HEK293 (cell line): Measurements from ENCODE around the gene HDDC3.

ENCODE experiments used
- EGR2 ChIP-seq: fragments of 450-650 bp; formaldehyde crosslinking; IDR thresholded peaks from 2 replicates; pipeline ENCODE4 v1.5.1; 2016; ENCODE audit warnings: low read depth, missing biosample characterization, missing genetic modification characterization
- HOXD13 ChIP-seq: sonication (generic); formaldehyde crosslinking; IDR thresholded peaks from 2 replicates; pipeline ENCODE4 v1.8.0; 2022; ENCODE audit warnings: missing genetic modification reagents, borderline replicate concordance
- REPIN1 ChIP-seq: fragments of 450-650 bp; formaldehyde crosslinking; IDR thresholded peaks from 2 replicates; pipeline ENCODE4 v1.5.1; 2017; ENCODE audit warnings: missing biosample characterization, missing genetic modification characterization, low read depth
- SALL2 ChIP-seq: fragments of 450-650 bp; formaldehyde crosslinking; IDR thresholded peaks from 2 replicates; pipeline ENCODE4 v1.5.0; 2017; ENCODE audit warnings: missing biosample characterization, mild to moderate bottlenecking, missing genetic modification characterization, borderline replicate concordance
- SCRT1 ChIP-seq: fragments of 450-650 bp; formaldehyde crosslinking; IDR thresholded peaks from 2 replicates; pipeline ENCODE4 v1.5.1; 2016; ENCODE audit warnings: missing biosample characterization, missing genetic modification characterization, borderline replicate concordance
- ZBTB8A ChIP-seq: fragments of 450-650 bp; formaldehyde crosslinking; IDR thresholded peaks from 2 replicates; pipeline ENCODE4 v1.5.1; 2016; ENCODE audit warnings: missing biosample characterization, missing genetic modification characterization
- ZEB2 ChIP-seq: fragments of 450-650 bp; formaldehyde crosslinking; IDR thresholded peaks from 2 replicates; pipeline ENCODE4 v1.5.1; 2016; ENCODE audit warnings: missing biosample characterization, missing genetic modification characterization
- ZNF148 ChIP-seq: fragments of 450-650 bp; formaldehyde crosslinking; IDR thresholded peaks from 2 replicates; pipeline ENCODE4 v1.5.0; 2017; ENCODE audit warnings: missing biosample characterization, missing genetic modification characterization, borderline replicate concordance
- ZNF211 ChIP-seq: fragments of 450-650 bp; formaldehyde crosslinking; IDR thresholded peaks from 2 replicates; pipeline ENCODE4 v1.5.1; 2016; ENCODE audit warnings: low read depth, missing biosample characterization, missing genetic modification characterization
- ZNF280C ChIP-seq: fragments of 450-650 bp; formaldehyde crosslinking; IDR thresholded peaks from 2 replicates; pipeline ENCODE4 v1.5.1; 2016; ENCODE audit warnings: missing biosample characterization, missing genetic modification characterization
- ZNF302 ChIP-seq: fragments of 450-650 bp; formaldehyde crosslinking; IDR thresholded peaks from 2 replicates; pipeline ENCODE4 v1.5.1; 2016; ENCODE audit warnings: missing biosample characterization, missing genetic modification characterization, low read depth
- ZNF362 ChIP-seq: fragments of 450-650 bp; formaldehyde crosslinking; IDR thresholded peaks from 2 replicates; pipeline ENCODE4 v1.5.1; 2016; ENCODE audit warnings: missing biosample characterization, missing genetic modification characterization
- ZNF449 ChIP-seq: fragments of 450-650 bp; formaldehyde crosslinking; IDR thresholded peaks from 2 replicates; pipeline ENCODE4 v1.5.1; 2017; ENCODE audit warnings: missing biosample characterization, mild to moderate bottlenecking, missing genetic modification characterization, moderate library complexity
- ZNF473 ChIP-seq: fragments of 450-650 bp; formaldehyde crosslinking; IDR thresholded peaks from 2 replicates; pipeline ENCODE4 v1.5.1; 2017; ENCODE audit warnings: missing biosample characterization, missing genetic modification characterization
- ZNF561 ChIP-seq: fragments of 450-650 bp; IDR thresholded peaks from 2 replicates; pipeline ENCODE4 v1.5.1; 2018; ENCODE audit warnings: missing biosample characterization, missing genetic modification characterization, borderline replicate concordance
- ZNF571 ChIP-seq: fragments of 450-650 bp; formaldehyde crosslinking; IDR thresholded peaks from 2 replicates; pipeline ENCODE4 v1.5.0; 2017; ENCODE audit warnings: missing biosample characterization, missing genetic modification characterization
- ZNF596 ChIP-seq: fragments of 450-650 bp; IDR thresholded peaks from 2 replicates; pipeline ENCODE4 v1.5.0; 2018; ENCODE audit warnings: missing biosample characterization, mild to moderate bottlenecking, missing genetic modification characterization, moderate library complexity
- ZNF621 ChIP-seq: fragments of 450-650 bp; formaldehyde crosslinking; IDR thresholded peaks from 2 replicates; pipeline ENCODE4 v1.5.1; 2017; ENCODE audit warnings: missing biosample characterization, missing genetic modification characterization
- ZNF645 ChIP-seq: fragments of 450-650 bp; formaldehyde crosslinking; IDR thresholded peaks from 2 replicates; pipeline ENCODE4; 2016; ENCODE audit warnings: missing biosample characterization, missing genetic modification characterization
- ZNF701 ChIP-seq: fragments of 450-650 bp; formaldehyde crosslinking; IDR thresholded peaks from 2 replicates; pipeline ENCODE4 v1.5.1; 2016; ENCODE audit warnings: missing biosample characterization, missing genetic modification characterization
- ZNF776 ChIP-seq: fragments of 450-650 bp; formaldehyde crosslinking; IDR thresholded peaks from 2 replicates; pipeline ENCODE4 v1.5.0; 2017; ENCODE audit warnings: missing biosample characterization, missing genetic modification characterization, borderline replicate concordance
- ZNF777 ChIP-seq: fragments of 450-650 bp; formaldehyde crosslinking; IDR thresholded peaks from 2 replicates; pipeline ENCODE4 v1.5.1; 2017; ENCODE audit warnings: missing biosample characterization, missing genetic modification characterization, borderline replicate concordance
- ZNF791 ChIP-seq: fragments of 450-650 bp; formaldehyde crosslinking; IDR thresholded peaks from 2 replicates; pipeline ENCODE4 v1.5.1; 2016; ENCODE audit warnings: missing biosample characterization, missing genetic modification characterization
- ZNF837 ChIP-seq: fragments of 450-650 bp; formaldehyde crosslinking; IDR thresholded peaks from 2 replicates; pipeline ENCODE4 v1.5.1; 2016; ENCODE audit warnings: missing biosample characterization, missing genetic modification characterization
- ZSCAN4 ChIP-seq: fragments of 450-650 bp; formaldehyde crosslinking; IDR thresholded peaks from 2 replicates; pipeline ENCODE4 v1.5.1; 2017; ENCODE audit warnings: missing biosample characterization, missing genetic modification characterization
- ZSCAN5A ChIP-seq: fragments of 450-650 bp; formaldehyde crosslinking; IDR thresholded peaks from 2 replicates; pipeline ENCODE4 v1.5.1; 2016; ENCODE audit warnings: missing biosample characterization, missing genetic modification characterization

The HDDC3 gene

GRCh38 chr15:90954712-90955623 lies 22.6 kb upstream of the HDDC3 start, which contains the start of gene RCCD1 (continued):
- TF ChIP-seq ZSCAN4 (tag by site-specific recombination) (no peak; the same call in 1 of the 2 replicates), ZNF362 (tag by site-specific recombination) (no peak), ZNF596 (tag by site-specific recombination) (no peak), ZNF449 (tag by site-specific recombination) (no peak; the same call in 1 of the 2 replicates), ZNF473 (tag by site-specific recombination) (no peak), ZNF776 (tag by site-specific recombination) (no peak), SCRT1 (tag by site-specific recombination) (no peak), ZEB2 (peak; percentile 94), ZNF701 (tag by site-specific recombination) (no peak), SALL2 (no peak), ZNF621 (no peak), ZNF791 (tag by site-specific recombination) (no peak), ZNF571 (no peak), ZNF561 (tag by site-specific recombination) (peak; percentile 48; the same call in 1 of the 2 replicates), ZNF837 (0 out of 2 replicates have a peak, but pooled peaks have one; percentile 51), REPIN1 (no peak), ZSCAN5A (tag by site-specific recombination) (peak; percentile 80; the same call in 1 of the 2 replicates), EGR2 (tag by site-specific recombination) (peak; percentile 79), HOXD13 (CRISPR knock-in tag) (no peak), ZNF211 (tag by site-specific recombination) (no peak), ZNF148 (no peak), ZNF302 (tag by site-specific recombination) (no peak), ZNF645 (tag by site-specific recombination) (no peak), ZNF777 (no peak), ZBTB8A (tag by site-specific recombination) (peak; percentile 98), ZNF280C (tag by site-specific recombination) (no peak)
